Chondrocyte (in vitro differentiated cells): ENCODE measurements around the gene YBX3. TPM values are rescaled to one million over a fixed set of nuclear protein-coding genes. Genes with fewer than 3 reads are reported as not detected.

Experiments used
- DNase-seq: peaks from one replicate; pipeline ENCODE4 v3.0.0; 2021; ENCODE audit warnings: mixed read lengths, low spot score
- H3K27ac Mint-ChIP-seq: one replicate; pipeline ENCODE4 v1.8.0; 2021; ENCODE audit warnings: mild to moderate bottlenecking, moderate library complexity, mixed read lengths; ENCODE audit not compliant: unreplicated experiment
- H3K27me3 Mint-ChIP-seq: 2 replicates; pipeline ENCODE4 v1.8.0; 2021; ENCODE audit warnings: low read depth, mixed read lengths
- H3K36me3 Mint-ChIP-seq: 2 replicates; pipeline ENCODE4 v1.8.0; 2021; ENCODE audit warnings: low read depth, mixed read lengths
- H3K4me1 Mint-ChIP-seq: 2 replicates; pipeline ENCODE4 v1.8.0; 2021; ENCODE audit warnings: low read depth, mild to moderate bottlenecking, mixed read lengths
- H3K4me3 Mint-ChIP-seq: one replicate; pipeline ENCODE4 v1.8.0; 2021; ENCODE audit warnings: mild to moderate bottlenecking, moderate library complexity, mixed read lengths; ENCODE audit not compliant: unreplicated experiment
- H3K9me3 Mint-ChIP-seq: 2 replicates; pipeline ENCODE4 v1.8.0; 2021; ENCODE audit warnings: low read depth, mixed read lengths
- total RNA-seq: library from RNA; stranded (reverse); gene quantifications from 3 replicates; pipeline ENCODE4 v1.2.1, GENCODE V29; 2021
- TF ChIP-seq, protein P1 (sequence below): fragments of 200-600 bp; sonication (generic); IDR thresholded peaks from 2 replicates; pipeline ENCODE4 v1.5.0; 2021; ENCODE audit warnings: antibody characterized with exemption, mild to moderate bottlenecking, moderate library complexity

The YBX3 gene
- total RNA-seq, 1 donor from 2014 or later, result 249 TPM

DNA sequence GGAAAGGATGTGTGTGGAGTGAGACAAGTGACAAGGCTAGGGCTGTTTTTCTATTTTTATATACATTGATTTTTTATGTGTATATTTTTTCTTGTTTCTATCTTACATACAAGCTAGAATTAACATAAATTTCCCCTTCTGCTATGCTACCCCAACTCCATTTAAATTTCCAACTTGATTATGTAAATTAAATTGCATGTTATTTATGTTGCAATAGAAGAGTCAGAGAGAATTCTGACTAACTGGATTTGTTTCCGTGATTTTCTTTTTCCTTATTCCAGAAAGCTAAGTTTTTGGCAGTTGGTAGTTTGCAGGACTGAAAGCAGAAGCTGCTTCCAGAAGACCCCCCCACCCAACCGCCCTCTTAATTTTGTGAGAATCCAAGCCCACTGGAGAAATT, 8.9 kb upstream of the YBX3 start:
- Mint-ChIP-seq H3K36me3 (no peaks in the 10 kb centered on the region), H3K4me3 (no peak overlapping the region), H3K27ac (no peak overlapping the region), H3K27me3 (peaks cover 7% of the 10 kb centered on the region), H3K4me1 (no peaks in the 10 kb centered on the region), H3K9me3 (no peaks in the 10 kb centered on the region)
- DNase-seq, result no peak
- TF ChIP-seq, protein P1, sequence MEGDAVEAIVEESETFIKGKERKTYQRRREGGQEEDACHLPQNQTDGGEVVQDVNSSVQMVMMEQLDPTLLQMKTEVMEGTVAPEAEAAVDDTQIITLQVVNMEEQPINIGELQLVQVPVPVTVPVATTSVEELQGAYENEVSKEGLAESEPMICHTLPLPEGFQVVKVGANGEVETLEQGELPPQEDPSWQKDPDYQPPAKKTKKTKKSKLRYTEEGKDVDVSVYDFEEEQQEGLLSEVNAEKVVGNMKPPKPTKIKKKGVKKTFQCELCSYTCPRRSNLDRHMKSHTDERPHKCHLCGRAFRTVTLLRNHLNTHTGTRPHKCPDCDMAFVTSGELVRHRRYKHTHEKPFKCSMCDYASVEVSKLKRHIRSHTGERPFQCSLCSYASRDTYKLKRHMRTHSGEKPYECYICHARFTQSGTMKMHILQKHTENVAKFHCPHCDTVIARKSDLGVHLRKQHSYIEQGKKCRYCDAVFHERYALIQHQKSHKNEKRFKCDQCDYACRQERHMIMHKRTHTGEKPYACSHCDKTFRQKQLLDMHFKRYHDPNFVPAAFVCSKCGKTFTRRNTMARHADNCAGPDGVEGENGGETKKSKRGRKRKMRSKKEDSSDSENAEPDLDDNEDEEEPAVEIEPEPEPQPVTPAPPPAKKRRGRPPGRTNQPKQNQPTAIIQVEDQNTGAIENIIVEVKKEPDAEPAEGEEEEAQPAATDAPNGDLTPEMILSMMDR, result no peak

DNA sequence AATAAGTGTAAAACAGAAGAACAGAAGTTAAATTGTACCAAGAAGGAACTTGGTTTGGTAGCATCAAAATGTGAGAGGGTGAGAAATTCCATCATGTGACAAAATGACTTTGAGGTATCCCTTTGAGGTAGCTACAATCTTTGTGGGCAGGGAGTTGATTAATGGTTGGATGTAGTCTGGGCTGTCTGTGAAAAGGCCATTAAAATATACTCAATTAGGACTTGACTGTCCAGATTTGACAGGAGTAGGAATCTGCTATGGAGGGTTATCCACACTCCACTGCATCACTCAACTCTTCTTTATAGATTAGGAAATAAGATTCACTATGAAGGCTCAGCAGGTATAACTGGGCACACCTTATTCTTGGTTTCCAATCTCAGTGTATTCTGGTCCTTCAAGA, 7.4 kb upstream of the YBX3 start:
- TF ChIP-seq, protein P1, result no peak
- H3K4me1 Mint-ChIP-seq, result no peaks in the 10 kb centered on the region
- peaks cover 7% of the 10 kb centered on the region for H3K27me3 Mint-ChIP-seq
- H3K27ac Mint-ChIP-seq, result no peak overlapping the region
- no peak for DNase-seq
- H3K9me3 Mint-ChIP-seq, result no peaks in the 10 kb centered on the region
- H3K36me3 Mint-ChIP-seq, result no peaks in the 10 kb centered on the region
- no peak overlapping the region for H3K4me3 Mint-ChIP-seq

DNA sequence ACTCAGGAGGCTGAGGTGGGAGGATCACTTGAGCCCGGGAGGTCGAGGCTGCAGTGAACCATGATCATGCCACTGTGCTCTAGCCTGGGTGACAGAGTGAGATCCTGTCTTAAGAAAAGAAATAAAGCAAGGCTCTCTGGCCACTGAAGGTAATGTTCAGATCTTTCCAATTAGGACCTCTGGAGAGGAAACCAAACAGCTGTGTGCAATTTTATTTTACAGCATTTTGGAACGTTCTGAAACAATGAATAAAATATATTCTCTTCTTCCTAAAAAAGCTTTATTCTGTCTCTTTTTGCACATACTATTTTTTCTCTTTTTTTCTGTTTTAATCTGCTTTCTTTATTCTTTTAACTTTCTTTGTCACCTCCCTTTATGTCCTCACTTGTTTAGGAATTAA, 5.0 kb upstream of the YBX3 start:
- H3K4me1 Mint-ChIP-seq, result peaks cover 11% of the 10 kb centered on the region
- no peaks in the 10 kb centered on the region for H3K36me3 Mint-ChIP-seq
- TF ChIP-seq, protein P1, result no peak
- no peak overlapping the region for H3K4me3 Mint-ChIP-seq
- no peak for DNase-seq
- no peak overlapping the region for H3K27ac Mint-ChIP-seq
- peaks cover 5% of the 10 kb centered on the region for H3K27me3 Mint-ChIP-seq
- no peaks in the 10 kb centered on the region for H3K9me3 Mint-ChIP-seq

DNA sequence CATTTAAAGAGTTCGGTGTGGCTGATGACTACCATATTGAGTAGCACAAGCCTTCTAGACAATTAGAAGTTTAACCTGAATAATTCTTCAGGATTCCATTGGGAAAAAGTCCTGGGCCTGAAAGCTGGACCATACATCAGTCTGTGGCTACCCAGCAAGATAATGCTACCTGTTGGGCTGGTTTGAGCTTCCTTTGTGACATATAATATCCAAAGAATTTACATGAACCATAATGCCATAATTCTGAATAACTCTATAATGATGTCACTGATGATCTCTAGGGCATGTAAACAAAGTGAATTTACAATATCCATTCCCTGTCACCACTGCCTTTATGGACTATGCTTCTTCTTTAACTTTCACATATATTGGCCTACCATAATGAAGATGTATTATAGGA, 3.8 kb upstream of the YBX3 start:
- peaks cover 12% of the 10 kb centered on the region for H3K4me1 Mint-ChIP-seq
- no peaks in the 10 kb centered on the region for H3K36me3 Mint-ChIP-seq
- H3K27ac Mint-ChIP-seq, result no peak overlapping the region
- no peaks in the 10 kb centered on the region for H3K9me3 Mint-ChIP-seq
- TF ChIP-seq, protein P1, result no peak
- H3K4me3 Mint-ChIP-seq, result no peak overlapping the region
- H3K27me3 Mint-ChIP-seq, result no peaks in the 10 kb centered on the region
- no peak for DNase-seq

DNA sequence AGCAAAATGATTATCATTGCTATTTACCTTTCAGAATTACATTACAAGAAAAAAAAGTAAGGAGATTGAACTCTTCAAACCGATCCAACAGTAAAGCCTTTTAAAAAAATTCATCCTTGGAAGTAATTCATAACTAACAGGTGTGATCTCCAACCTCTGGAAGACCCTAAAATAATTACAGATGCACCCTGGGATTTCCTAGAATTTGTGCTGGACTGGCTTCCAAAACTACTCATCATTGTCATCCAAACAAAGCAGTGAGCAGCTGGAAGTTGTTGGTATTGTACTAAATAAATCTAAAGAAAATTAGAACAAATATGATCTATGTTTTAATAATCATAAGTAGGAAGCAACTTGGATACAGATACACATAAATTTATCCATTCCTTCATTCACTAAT, 1.9 kb upstream of the YBX3 start:
- H3K36me3 Mint-ChIP-seq, result no peaks in the 10 kb centered on the region
- TF ChIP-seq, protein P1, result no peak
- H3K27ac Mint-ChIP-seq, result no peak overlapping the region
- DNase-seq, result no peak
- peaks cover 29% of the 10 kb centered on the region for H3K4me1 Mint-ChIP-seq
- no peak overlapping the region for H3K4me3 Mint-ChIP-seq
- no peaks in the 10 kb centered on the region for H3K27me3 Mint-ChIP-seq
- no peaks in the 10 kb centered on the region for H3K9me3 Mint-ChIP-seq
